Prostate gland (tissue), 2 donors: ENCODE measurements around the gene MRPS15.

Source experiments
- CTCF ChIP-seq, 4 experiments: fragments of 200-600 bp in 2 of 4; fragments of 450-650 bp in 2 of 4; sonication (generic) in 2 of 4; IDR thresholded peaks; 1 replicate in 3 of 4; 2 replicates in 1 of 4; pipeline ENCODE4 v1.5.1; 2016 to 2019; ENCODE audit warnings: antibody characterized with exemption in 4 of 4, mild to moderate bottlenecking in 2 of 4, moderate library complexity in 2 of 4
- POLR2A ChIP-seq: fragments of 450-650 bp; IDR thresholded peaks from one replicate; pipeline ENCODE4 v1.6.1; 2016; ENCODE audit warnings: antibody characterized with exemption, mild to moderate bottlenecking
- POLR2AphosphoS5 ChIP-seq: sonication (generic); formaldehyde crosslinking; IDR thresholded peaks from one replicate; pipeline ENCODE4 v1.6.1; 2017; ENCODE audit warnings: antibody characterized with exemption

DNA sequence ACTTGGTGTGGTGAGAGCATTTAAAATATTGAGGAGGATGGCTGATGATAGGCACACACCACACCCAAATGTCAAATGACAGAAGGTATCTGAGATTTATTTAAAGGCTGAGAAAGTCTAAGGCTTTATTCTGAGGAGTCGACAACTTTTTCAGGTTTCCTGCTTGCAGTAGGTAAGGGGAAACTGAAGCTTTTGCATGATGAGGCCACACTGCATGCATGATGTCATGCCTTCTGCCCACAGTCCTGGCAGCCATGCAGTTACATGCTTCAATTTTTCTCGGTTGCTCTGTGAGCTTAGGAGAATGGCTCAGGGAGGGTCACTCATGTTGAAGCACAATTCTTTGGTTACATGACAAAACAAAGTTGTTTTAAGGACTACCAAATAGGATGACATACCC lies 20.9 kb downstream of the MRPS15 start:
- no peak for TF ChIP-seq CTCF (IDR thresholded peaks at IDR 0.05)
- TF ChIP-seq POLR2A, result no peak
- TF ChIP-seq POLR2AphosphoS5, result no peak
